GM12878 (cell line): ENCODE measurements around the gene PPIP5K2.

Experiments
- CTCF ChIP-seq, 3 experiments: IDR thresholded peaks in 2 of 3; conservative IDR thresholded peaks in 1 of 3; 2 replicates each; pipeline ENCODE4 v1.5.1; 2011; ENCODE audit warnings: low read depth in 3 of 3, low read length in 3 of 3, mild to moderate bottlenecking in 3 of 3, control low read depth in 2 of 3, moderate library complexity in 2 of 3, inconsistent platforms in 1 of 3, mixed read lengths in 1 of 3; ENCODE audit not compliant: control insufficient read depth in 2 of 3, insufficient read depth in 1 of 3; ENCODE audit errors: extremely low read depth in 1 of 3
- ELK1 ChIP-seq: IDR thresholded peaks from 2 replicates; pipeline ENCODE4 v1.6.1; 2012; ENCODE audit warnings: low read depth, low read length, improper control_type of control experiment
- EP300 ChIP-seq, 2 experiments: fragments of 150-350 bp in 1 of 2; IDR thresholded peaks; 2 replicates each; pipeline ENCODE4 v1.6.1; 2011 to 2012; ENCODE audit warnings: low read depth in 2 of 2, low read length in 2 of 2, borderline replicate concordance in 1 of 2, improper control_type of control experiment in 1 of 2, inconsistent platforms in 1 of 2; ENCODE audit not compliant: control insufficient read depth in 1 of 2
- IKZF1 ChIP-seq: fragments of 450-650 bp; conservative IDR thresholded peaks from 2 replicates; pipeline ENCODE4 v1.6.1; 2017; ENCODE audit warnings: antibody characterized with exemption, mild to moderate bottlenecking
- JUNB ChIP-seq: IDR thresholded peaks from 2 replicates; pipeline ENCODE4 v1.6.1; 2016; ENCODE audit warnings: antibody characterized with exemption, mild to moderate bottlenecking
- POLR2AphosphoS5 ChIP-seq: IDR thresholded peaks from 2 replicates; pipeline ENCODE4 v1.6.1; 2011; ENCODE audit warnings: mild to moderate bottlenecking, low read length, inconsistent platforms
- RCOR1 ChIP-seq: conservative IDR thresholded peaks from 2 replicates; pipeline ENCODE4 v1.6.1; 2012; ENCODE audit warnings: low read depth, low read length, improper control_type of control experiment
- SIN3A ChIP-seq: IDR thresholded peaks from 2 replicates; pipeline ENCODE4 v1.6.1; 2012; ENCODE audit warnings: low read depth, low read length, improper control_type of control experiment
- YY1 ChIP-seq: IDR thresholded peaks from 2 replicates; pipeline ENCODE4 v1.6.1; 2011; ENCODE audit warnings: low read depth, mild to moderate bottlenecking, low read length
- ZNF274 ChIP-seq: IDR thresholded peaks from one replicate; pipeline ENCODE4 v1.8.0; 2011; ENCODE audit not compliant: insufficient read length, insufficient read depth
- ZSCAN29 ChIP-seq: fragments of 450-650 bp; IDR thresholded peaks from 2 replicates; pipeline ENCODE4 v1.6.1; 2017; ENCODE audit warnings: mild to moderate bottlenecking, moderate library complexity

GRCh38 chr5:103139264-103139865 is 19.3 kb downstream of the PPIP5K2 start:
- TF ChIP-seq IKZF1 (no peak), EP300 (IDR thresholded peaks at IDR 0.05; ENCODE audit: borderline replicate concordance in 1 of 2, control insufficient read depth in 1 of 2, low read depth in 2 of 2, low read length in 2 of 2) (no peak), SIN3A (no peak), ZNF274 (no peak), ELK1 (no peak), POLR2AphosphoS5 (no peak), YY1 (0 out of 2 replicates have a peak, but pooled peaks have one; percentile 47), ZSCAN29 (no peak), CTCF (IDR thresholded peaks at IDR 0.05 in 2 of 3, conservative IDR thresholded peaks at IDR 0.05 in 1 of 3; ENCODE audit: control insufficient read depth in 2 of 3, extremely low read depth in 1 of 3, insufficient read depth in 1 of 3, low read depth in 3 of 3, low read length in 3 of 3) (peak; percentile 83 to 96 (median 94); a peak in 5 of 6 replicates), JUNB (no peak), RCOR1 (no peak)
